Stimulated activated naive CD8-positive, alpha-beta T cell treated with anti-CD3 and anti-CD28 coated beads, Interleukin-15, Interleukin-2, amounts not matched to agents 100 U/mL and 50 U/mL, for 24 hours (primary cell): ENCODE data around the gene RBBP8.
"Not testable (repeated sequence)": the region's sequence is repeated elsewhere in the genome, so short reads cannot be mapped to it uniquely, and the experiment has no call there.

ENCODE experiments used
- ATAC-seq: fragments of 150-1000 bp; cut with Tn5 transposase; one replicate; pipeline ENCODE4 v1.10.0; 2021
- DNase-seq: peaks from one replicate; pipeline ENCODE4 v3.0.0; 2021

RBBP8 gene

DNA sequence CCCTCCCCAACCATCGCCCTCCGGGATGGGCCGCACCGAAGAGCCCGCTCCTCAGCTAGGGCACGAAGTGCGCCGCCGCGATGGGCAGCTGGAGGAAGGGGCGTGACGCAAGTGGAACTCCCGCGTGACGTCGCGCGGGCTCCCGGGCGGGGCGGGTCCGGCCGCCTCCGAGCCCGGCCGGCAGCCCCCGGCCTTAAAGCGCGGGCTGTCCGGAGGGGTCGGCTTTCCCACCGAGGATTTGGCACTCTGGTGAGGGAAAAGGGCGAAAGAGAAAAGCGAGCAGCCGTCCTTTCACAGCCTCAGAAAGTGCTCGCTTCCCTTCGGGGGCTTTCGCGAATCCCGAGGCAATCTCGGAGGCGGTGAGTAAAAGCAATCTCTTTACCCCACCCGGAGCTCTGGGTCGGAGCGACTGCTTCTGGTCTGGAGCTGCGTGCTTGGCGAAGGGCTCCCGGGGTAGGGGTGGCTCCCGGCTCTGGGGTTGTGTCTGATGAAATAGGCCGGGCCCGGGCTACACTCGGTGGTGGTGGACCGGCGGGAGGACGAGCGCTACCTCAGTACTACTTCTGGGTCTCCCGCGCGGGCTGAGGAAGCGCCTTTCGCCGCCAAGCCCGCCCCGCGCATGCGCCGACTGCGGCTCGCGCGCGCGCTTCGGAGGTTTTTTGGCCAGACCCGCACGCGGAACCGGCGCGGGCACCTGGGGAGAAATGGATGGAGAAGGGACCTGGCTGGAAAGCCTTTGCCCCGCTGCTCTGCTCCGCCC lies at the start of gene RBBP8:
TSS of gene RBBP8 (plus strand) at position 123 of the 760 bp plus-strand sequence. CDS start 3,524 bp downstream, outside the sequence.
- ATAC-seq: peak; percentile 91
- DNase-seq: peak; percentile 88

DNA sequence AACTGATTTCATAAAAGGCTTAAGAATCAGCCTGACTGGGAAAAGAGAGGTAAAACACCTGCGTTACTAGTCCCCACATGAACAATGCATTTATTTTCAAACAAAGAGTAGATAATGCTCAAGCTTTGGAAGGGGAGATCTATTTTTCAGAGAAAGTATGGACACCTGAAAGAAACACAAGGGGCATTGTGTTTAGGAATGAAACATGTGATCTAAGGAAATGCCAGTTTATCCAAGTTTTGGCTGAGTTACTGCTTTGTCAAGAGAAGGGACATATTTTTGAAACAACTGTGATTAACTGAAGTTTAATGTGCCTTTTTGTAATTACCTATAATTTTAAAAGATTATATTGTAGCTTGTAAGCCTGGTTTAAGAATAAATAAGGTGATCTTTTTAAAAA lies 49.3 kb upstream of the RBBP8 start:
- DNase-seq: no peak
- no peak for ATAC-seq

DNA sequence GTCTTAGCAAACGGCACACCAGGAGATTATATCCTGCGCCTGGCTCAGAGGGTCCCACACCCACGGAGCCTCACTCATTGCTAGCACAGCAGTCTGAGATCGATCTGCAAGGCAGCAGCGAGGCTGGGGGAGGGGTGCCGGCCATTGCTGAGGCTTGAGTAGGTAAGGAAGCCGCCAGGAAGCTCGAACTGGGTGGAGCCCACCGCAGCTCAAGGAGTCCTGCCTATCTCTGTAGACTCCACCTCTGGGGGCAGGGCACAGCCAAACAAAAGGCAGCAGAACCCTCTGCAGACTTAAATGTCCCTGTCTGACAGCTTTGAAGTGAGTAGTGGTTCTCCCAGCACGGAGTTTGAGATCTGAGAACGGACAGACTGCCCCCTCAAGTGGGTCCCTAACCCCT lies 47.4 kb upstream of the RBBP8 start:
- DNase-seq, ATAC-seq: not testable (repeated sequence)

DNA sequence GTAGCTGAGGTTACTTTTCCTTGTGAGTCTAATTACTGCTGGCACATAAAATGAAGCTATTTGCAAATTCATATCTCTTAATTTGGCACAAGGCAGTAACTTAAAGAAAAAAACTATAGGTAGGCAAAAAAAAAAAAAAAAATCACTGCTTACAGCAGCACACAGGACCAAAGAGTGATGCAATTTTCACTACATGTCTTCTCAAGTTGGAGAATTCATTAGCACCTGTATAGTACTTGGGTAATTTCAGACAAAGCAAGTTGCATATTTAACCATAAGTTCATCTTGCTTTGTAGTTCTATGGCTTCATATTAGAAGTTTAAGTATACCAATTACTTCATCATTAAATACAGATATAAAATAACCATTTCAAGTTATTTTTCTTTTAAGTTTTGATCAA lies 33.7 kb upstream of the RBBP8 start:
- DNase-seq (no peak), ATAC-seq (no peak)

DNA sequence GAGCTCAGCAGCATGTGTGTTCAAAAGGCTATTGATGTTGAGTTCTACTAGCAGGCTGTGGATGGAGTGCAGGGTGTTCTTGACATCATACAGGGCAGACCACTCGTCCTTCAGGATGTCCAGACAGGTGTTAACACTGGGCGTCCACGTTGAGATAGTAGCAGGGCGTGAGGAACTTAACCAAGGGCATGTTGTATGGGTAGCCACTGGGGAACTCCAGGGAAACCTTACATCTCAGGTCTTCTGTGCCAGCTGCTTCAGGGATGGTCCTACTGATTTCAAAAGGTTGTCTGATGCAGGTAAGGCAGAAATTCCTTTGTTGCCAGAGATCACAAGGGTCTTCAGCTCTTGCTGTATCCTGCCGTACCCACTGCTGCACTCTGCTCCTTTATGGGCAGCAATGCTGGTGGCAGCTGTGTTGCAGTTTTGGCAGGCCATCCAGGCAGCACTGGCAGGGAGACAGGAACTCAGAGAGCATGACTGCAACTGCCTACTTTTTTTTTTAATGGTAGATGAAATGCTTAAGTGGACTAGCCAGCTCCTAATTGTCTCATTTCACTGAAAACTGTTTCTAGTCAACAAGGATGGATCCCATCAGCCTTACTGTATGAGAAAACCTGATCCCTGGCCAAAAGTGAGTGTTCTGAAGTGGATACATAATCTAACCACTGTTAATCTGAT lies 32.4 kb upstream of the RBBP8 start:
- ATAC-seq (no peak), DNase-seq (no peak)

DNA sequence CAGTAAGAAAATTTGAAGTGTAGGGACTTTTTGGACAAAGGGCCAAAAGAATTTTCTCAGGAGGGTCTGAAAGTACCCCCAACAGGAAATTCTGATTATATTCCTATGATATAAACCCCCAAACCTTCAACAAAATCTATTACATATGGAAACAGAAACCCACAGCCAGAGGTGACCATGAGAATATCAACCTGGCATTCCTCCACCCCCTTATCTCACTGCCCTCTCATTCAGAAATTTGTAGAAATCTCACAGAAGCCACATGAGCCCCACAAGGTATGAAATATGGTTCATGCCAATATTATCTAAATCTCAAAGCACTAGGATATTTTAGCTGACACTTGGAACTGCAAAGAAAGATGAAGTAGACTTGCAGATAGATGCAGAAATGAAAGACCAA lies 31.0 kb upstream of the RBBP8 start:
- DNase-seq (no peak), ATAC-seq (no peak)

DNA sequence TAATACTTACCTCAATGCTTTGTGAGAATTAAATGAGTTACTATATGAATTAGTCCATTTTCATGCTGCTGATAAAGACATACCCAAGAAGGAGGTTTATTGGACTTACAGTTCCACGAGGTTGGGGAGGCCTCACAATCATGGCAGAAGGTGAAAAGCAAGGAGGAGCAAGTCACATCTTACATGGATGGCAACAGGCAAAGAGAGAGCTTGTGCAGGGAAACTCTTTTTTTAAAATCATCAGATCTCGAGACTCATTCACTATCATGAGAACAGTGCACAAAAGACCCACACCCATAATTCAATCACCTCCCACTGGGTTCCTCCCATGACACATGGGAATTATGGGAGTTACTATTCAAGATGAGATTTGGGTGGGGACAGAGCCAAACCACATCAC lies 29.9 kb upstream of the RBBP8 start:
- not testable (repeated sequence) for ATAC-seq, DNase-seq

DNA sequence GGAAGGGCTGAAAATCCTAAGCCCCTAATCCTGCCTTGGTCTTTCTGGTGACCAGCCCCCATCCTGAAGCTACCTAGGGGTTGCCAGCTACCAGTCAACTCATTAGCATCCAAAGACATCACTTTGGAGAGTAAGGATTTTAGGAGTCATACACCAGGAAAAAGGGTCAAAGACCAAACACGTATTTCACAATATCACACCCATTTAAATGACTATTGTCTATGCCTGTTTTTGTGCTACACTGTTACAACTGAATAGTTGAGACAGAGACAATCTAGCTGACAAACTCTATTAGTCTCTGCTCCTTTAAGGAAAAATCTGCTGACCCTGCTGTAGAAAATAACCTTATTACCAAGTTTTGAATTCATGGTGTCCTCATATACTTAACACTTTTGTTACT lies 21.0 kb upstream of the RBBP8 start:
- no peak for DNase-seq
- ATAC-seq: no peak

DNA sequence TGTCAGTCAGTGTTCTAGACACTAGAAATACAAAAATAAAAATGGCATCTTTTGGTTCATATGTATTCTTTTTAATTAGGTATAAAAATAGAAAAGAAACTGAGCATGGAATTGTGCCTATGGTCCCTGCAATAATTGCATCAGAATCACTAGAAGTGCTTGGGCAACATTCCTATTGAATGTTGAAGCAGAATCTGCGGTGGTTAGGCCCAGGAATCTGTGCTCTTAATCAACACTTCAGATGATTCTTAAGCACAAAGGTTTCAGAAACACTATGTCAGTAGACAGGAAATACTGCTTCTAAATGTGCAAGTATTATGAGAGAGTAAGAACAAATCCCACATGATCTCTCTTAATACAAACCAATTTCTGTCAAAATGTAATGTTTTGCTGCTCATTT lies 20.3 kb upstream of the RBBP8 start:
- ATAC-seq: no peak
- DNase-seq: no peak

DNA sequence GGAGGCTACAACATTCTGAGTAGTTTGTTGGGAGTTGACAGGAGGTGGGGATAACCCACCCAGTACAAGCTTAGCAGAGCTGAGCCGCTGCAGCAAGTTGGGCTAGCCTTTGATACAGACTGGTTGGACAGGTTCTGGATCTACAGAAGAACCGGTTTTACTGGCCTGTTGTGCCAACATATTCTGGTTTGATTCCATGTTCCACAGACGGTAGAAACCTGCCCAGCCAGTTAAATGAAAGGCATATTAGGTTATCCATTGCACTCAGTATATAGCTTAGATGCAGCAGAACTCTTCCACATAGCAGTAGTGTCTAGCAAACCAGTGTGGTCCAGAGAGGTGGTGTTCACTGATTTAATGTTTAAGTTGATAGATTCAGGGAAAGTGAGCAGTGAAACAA lies 19.3 kb upstream of the RBBP8 start:
- ATAC-seq: no peak
- no peak for DNase-seq

DNA sequence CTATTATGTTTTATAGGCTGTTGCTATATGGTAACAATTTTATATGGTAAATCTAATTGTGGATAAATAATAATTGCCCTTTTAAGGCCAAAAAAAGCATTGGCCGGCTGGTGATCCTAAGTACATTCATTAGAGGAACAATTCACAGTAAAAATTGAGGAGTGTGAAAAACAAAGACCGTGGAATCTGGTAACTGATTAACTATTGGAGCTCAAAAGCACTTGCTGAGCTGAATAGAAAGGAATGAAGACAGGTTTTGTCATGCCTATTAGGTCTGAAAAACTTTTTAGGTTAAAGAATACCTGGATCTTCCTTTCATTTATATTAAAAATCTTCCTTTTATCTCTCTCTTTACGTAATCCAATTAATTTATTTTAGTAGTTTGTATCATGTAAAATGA lies 18.5 kb upstream of the RBBP8 start:
- ATAC-seq (no peak), DNase-seq (no peak)

DNA sequence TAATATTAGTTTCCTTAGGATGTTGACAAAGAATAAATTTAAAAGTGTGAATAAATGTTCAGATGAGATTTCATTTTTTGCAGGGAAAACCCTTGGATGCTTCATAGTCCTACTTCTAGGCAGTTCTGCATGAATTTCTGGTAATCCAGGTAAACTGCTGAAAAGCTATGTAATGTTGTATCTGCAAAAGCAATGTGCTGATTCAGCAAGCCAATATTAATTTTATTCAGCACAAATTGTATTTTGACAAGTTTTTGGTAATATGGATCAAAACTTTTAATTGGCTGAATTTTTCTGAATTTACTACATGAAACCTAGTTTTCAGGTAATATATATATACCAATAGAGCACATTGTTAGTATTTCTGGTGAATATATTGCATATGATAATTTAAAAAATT lies 17.8 kb upstream of the RBBP8 start:
- no peak for DNase-seq
- ATAC-seq: no peak

DNA sequence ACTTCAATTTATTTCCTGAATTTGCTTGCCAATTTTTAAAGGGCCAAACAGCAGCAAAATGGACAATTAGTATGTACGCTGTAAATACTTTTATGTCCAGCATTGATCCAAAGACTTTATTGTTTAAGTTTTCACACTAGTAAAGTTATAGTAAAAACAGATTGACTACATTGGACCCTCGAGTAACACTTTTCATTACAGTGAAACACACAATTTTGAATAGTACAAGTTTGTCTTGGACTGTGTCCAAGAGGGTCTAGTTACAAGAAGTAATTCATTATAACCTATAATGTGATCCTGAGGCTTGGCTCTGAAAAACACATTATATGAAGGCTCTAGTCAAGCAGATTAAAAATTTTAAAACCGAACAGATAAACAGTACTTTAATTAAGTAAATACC lies 11.4 kb upstream of the RBBP8 start:
- no peak for DNase-seq
- ATAC-seq: no peak

DNA sequence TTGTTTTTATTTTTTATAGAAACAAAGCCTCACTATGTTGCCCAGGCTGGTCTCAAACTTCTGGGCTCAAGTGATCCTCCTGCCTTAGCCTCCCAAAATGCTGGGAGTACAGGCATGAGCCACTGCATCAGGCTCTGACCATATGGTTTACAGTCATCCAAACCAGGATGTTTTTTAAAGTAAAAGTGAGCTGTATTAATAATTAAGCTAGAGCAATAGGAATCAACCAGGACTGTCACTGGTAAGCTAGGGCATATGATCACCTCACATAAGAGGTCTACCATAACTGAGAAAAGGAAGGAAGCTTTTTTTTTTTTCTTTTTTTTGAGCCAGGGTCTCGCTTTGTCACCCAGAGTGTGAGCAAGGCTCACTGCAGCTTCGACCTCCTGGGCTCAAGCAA lies 8.5 kb upstream of the RBBP8 start:
- DNase-seq: no peak
- ATAC-seq: no peak

DNA sequence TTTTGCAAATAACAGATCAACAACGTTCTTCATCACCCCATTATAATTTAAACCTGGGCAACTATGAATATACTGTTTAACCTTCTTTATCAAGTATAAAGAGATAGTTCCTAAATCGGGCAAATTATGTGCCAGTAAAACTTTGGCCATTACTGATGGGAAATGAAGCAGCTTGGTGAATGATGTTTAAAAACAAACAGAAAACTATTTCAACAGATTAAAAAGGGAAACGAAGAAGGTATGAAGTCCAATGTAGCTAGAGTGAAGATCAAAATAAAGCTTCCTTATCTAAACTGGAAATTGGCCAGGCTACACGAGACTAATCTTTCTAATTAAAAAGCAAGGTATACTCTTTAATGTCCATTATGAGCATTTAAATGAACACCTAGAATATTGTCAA lies 6.7 kb upstream of the RBBP8 start:
- no peak for DNase-seq
- ATAC-seq: no peak

DNA sequence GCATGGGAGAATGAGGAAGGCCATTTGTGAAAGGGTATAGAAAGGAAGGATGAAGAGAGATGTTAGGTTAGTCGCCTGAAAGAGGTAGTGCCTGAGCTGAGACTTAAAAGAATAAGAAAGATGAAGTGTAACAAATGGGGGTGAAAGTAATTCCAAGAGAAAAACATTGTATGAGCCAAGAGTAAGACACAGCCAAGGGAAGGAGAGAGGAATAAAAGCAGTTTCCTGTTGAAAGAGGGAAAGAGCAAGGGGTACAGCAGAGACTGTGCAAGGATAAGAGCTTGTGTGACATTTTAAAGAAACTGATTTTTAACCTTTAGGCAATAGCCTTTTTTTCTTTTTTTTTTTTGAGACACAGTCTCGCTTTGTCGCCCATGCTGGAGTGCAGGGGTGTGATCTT lies 4.8 kb upstream of the RBBP8 start:
- ATAC-seq (no peak), DNase-seq (no peak)

DNA sequence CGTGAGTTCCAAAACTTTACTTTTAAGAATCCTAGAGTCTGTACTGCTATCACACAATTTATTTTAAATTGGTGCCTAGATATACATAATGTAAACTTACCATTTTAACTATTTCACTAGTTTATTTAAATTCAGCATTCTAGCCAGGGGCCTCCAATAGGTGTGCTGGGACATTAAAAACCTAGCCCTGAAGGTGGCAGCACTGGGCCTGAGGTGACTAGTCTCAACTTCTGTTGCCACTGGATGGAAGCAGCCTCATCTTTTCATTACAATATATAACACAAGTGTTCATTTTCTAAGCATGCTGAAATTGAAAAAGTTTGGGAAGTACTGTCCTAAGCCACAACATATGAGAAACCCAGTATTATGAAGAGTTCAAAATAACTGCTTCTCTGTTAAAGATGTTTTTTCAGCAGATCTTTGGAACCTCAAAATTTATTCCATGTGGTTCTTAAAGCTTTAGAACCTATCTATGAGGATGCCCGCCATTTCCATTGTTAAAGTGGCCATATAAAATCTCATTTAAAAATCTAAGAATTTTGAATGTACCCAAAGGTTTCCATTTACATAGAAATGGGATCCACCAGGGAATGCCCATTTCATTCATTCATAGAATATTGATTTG lies 2.9 kb upstream of the RBBP8 start:
- peak; percentile 86 for DNase-seq

DNA sequence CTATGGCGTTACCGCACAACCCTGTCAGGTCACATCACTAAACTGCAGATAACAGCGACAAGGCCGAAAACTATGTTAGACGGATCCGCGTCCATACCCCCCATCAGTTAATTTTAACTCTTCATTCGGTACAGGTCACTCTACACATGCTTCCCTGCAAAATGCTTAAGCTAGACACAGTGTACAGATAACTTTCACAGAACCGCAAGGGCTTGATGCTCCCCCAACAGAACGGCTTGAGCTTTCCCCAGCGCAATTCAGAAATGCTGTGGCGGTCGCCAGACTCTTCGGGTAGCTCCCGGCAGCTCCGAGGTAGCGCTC lies 283 bp upstream of the RBBP8 start:
- DNase-seq (no peak), ATAC-seq (no peak)

More for the DNA sequence above, 2.9 kb upstream of the RBBP8 start:
- ATAC-seq: peak; percentile 39

DNA sequence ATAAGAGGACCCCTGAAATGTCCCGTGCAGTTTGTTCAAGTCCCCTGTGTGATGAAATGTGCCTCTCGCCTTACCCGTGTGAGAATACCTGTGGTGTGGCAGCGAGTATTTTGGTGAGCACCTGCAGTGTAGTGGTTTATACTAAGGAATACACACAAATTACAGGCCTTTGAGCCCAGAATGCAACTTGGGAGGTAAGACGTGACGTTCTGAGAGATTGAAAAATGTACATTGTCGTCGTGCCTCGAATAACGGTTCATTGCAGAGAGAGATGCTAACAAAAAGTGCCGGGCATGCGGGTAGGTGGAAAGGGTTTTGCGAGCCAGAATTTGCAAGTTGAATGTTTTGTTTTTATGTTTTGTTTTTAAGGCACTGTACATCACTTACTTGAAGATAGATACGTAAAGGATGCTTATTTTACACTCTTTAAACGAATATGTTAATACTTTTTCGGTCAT lies 867 bp downstream of the RBBP8 start:
- no peak for ATAC-seq
- DNase-seq: no peak

DNA sequence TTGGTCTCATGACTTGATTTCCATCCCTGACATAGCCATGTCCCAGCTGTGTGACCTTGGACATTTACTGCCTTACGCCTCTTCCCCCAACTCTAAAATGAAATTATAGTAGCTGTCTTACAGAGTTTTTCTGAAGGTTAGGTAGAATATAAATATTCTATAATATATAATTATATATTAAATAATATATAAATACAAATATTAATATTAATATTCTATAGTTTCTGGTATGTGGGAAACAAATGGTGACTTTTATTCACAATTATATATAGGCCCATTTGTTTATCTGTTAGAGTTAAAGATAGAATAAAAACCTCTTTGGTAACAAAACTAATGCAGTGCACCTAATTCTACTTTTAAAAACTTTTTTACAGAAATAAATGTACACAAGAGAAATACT lies 1.7 kb downstream of the RBBP8 start:
- no peak for DNase-seq
- ATAC-seq: no peak

DNA sequence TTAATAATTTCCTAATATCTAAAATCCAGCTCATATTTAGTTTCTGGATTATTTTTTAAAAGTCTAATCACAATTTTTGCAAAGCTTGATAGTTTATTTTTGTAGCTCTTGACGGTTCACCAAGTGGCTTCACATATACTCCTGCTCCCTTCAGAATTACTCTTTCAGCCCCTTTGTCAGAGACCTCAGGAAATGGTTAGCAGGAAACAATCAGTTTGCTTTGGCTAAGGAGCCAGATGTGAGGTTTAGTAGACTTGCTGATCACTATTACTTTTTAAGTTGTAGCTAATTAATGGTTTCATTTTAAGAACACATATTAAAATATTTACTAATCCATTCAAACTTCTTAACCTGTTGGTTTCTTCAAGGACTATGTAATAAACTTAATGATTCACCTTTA lies 2.3 kb downstream of the RBBP8 start:
- DNase-seq: no peak
- no peak for ATAC-seq

DNA sequence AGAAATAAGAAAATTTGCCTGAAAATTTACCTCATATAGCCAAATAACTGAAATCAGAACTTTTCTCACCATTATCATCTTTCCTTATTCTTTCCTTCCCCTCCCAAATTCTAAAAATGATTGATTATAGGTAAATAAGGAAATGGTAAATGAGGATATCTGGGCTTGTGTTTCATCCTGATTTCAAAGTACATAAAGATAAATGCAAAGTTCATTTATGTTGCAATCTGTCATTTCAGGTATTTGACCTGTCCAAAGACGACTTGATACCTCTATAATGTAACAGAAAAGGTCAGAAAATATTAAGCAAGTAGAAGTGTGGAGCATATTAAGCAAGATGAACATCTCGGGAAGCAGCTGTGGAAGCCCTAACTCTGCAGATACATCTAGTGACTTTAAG lies 3.4 kb downstream of the RBBP8 start:
- ATAC-seq (no peak), DNase-seq (no peak)

DNA sequence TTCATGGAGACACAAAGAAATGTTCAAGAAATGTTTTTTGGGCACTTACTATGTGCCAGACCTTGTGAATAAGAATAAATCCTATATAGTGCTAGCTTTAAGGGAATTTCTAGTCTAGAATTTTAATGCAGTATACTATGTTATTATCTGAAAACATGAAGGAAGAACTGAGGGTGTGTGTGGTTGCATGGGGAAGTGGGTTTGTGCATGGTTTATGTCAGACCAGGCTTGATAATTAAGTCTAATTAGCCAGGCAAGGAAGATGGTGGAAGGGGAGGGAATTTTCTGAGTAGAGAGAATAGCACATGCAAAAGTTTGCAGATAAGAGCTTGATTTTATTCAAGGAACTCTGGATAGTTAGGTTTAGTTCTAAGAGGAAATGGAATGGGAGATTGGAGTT lies 6.5 kb downstream of the RBBP8 start:
- ATAC-seq (no peak), DNase-seq (no peak)

DNA sequence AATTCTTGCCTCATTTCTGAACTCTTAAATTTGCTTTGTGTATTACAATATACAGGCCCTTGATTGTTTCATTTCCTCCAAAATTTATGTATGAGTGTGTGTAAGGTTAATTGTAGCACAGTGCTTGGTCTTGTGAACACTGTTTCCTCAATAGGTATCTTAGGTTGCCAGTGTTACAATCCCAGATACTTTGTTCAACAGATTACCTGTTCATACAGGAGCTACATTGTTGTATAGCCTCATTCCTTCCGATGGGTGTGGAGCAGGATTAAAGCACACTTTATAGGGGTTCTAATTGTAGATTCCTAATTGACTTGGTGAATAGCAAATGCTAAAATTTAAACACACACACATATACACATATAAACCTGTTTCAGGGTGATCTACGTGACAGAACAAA lies 10.7 kb downstream of the RBBP8 start:
- DNase-seq: no peak
- ATAC-seq: no peak
